Kasumi-1 (cell line): Measurements from ENCODE around the gene MZT2A.
"Not testable (repeated sequence)": the region's sequence is repeated elsewhere in the genome, so short reads cannot be mapped to it uniquely, and the experiment has no call there.

Experiments
- DNase-seq, 2 experiments: peaks; one replicate each; lab custom pipeline; 2025; lab: John Stamatoyannopoulos, UW

Gene MZT2A

DNA sequence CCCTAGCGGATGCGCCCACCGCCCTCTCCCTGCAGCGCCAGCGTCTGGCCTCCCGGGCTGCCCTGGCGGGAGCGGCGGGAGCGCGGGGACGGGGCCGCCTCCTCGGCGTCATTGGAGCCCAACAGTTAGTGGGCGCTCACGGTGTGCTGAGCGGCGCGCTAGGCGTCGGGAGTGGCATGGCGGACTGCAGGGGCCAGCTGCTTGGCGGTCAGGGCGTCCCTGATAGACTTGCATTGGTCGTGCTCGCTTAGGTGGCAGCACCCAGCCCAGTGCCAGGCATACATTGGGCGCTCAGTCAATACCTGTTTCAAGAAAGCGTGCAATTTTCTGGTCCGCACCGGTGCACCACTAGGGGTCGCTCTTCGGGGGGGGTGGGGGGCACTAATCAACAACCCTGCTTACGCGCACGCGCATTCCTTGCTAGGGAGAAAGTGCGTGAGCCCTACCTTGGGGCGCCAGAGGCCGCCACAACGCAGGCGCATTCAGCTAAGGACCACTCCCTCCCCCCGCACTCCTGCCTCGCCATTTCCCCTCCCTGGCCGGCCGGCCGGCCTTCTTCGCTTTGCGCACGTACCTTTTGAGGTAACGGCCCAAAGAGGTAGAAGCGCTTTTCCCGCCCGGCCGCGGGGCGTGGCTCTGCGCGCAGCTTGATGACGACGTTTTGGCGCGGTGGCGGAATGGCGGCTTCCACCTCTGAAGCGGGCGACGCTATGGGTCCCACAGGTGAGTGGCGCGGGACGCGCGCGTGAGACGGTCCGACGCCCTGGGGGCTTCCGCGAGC lies 411 bp upstream of the MZT2A start:
- DNase-seq: peak; percentile 88 to 89

DNA sequence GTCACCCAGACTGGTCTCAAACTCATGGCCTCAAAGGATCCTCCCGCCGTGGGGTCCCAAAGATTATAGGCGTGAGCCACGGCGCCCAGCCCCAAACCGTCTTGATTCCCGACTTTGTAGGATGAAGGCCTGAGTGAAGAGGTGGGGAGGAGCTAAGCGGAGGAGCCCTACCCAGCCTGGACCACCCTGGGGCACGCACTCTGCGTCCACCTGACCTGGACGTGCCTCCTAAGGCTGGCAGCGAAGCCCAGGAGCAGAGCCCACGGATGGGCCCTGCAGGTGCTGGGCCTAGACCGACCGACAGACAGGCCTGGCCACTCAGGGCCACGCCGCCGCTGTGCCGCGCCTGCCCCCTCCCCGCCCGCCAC lies 744 bp downstream of the MZT2A start:
- peak in 1 of 2 experiments; percentile 20 for DNase-seq

DNA sequence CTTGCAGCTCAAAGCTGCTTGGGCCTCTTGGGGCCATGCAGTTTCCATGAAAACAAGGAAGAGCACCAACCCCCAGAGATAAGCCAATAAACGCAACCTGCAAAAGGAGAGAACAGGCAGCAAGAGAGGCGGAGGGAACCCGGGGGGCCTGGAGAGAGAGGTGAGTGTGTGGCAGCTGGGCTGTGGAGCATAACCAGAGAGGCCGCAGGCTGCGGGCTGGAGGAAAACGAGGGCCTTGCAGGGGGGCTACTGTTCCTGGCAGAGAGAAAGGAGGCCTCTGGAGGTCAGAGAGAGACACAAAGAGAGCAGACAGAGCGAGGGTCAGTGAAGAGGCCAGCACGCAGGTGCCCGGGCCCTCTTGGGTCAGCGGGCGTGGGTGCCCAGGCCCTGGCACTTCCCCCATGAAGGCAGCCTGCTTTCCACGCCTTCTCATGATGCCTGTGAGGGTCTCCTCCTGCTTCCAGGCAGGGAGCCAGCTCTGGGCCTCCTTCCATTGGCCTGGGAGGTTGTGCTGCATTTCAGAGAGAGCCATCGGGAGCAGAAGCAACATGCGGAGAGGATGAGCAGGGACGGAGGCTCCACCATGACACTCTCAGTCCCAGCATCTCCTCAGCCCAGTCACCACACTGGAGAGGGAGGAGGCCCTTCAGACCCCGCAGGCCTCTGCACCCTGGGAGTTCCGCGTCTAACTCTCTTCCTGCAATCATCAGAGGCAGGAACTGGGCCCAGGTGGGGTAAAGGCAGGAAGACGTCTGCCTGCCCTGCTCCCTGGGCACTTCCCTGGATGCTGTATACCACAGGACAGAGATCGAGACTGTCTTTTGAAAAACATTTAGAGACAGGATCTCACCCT lies 1.4 kb downstream of the MZT2A start:
- DNase-seq: peak in 1 of 2 experiments; percentile 20

DNA sequence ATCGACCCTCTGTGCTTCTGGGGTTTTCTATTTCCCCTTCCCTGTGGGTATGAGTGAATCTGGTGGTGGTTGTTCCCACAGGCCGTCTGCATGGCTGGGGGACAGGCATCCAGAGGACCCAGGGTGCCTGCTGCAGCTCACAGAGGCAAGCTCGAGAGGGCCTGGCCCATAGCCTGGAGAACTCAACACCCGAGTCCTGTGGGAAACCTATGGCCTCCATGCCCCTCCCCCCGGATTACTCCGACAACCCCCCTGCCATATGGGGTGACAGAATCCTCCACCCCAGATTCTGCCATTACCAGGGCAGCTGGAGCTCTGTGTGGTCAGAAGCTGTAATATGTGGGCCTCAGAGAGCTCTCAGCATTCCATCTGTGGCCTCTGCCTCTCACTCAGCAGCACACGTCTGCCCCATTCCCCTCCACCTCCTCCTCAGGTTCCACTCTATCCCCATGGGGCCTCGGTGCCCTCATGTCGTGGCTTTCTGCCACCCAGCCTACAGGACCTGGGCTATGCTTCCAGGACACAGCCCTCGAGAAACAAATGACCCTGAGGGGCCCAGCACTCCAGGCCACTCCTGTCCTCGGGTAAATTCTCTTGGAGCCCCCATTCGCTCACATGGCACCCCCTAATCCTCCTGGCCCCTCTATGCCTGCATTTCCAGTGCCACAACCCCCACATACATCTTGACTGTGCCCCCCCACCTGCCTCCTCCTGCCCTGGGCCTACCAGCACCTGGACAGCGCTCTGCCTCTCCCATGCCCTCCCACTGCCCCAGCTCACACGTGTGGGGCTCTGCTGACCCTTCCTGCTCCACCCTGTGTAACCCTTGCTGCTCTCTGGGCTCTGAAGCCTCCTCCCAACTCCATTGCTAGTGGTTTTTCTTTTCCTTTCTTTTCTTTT lies 3.6 kb downstream of the MZT2A start:
- no peak for DNase-seq

DNA sequence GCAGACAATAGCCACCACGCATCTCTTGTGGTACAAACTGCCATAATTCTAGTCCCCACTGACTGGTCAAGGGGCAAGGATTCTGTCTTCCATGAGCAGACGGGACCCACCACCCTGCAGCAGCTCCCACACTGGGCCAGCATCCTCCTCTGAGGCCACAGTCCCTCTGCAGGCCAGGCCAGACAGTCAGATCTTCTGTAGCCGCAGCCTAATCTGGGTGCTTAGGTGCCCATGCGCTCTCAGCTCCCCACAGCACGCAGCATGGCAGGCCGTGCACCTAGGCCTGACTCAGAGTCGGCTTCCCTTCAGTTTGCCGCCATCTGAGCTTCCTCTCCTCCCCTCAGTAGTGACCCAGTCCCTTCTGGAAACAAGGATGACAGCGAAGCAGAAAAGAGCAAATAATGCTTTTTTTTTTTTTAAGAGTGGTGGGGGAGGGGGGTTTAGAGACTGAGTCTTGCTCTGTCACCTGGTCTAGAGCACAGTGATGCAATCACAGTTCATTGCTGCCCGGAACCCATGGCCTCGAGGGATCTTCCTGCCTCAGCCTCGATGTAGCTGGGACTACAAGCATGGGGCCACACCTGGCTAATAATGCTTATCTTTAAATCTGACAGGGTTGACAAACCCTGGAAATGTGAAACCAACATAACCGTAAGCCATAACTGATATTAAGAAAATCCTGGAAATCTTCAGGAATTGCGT lies 5.8 kb downstream of the MZT2A start:
- DNase-seq: not testable (repeated sequence)

DNA sequence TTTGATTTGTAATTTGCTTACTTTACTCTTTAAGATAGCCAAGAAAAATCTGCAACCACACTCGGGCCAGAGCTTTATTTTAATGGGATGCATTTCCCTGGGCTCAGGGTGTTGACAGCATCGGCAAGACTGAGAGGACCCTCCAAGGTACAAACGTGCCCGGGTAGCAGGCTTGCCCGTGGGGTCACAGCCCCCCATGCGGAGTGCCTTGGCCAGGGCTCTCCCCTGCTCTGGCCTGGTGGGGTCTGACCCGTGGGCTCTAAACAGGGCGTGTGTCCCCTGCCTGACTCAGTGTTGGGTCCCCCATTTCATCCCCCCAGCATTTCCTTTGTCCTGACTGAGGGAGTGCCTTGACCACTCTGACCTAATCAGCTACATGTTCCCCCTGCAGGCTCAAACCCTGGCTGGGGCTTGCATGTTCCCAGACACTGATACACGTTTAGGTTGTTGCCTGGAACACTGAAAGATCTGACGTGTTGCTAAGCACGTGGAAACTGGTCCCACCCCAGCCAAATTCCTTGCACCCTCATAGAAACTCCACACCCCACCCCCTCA lies 7.2 kb downstream of the MZT2A start:
- not testable (repeated sequence) for DNase-seq

DNA sequence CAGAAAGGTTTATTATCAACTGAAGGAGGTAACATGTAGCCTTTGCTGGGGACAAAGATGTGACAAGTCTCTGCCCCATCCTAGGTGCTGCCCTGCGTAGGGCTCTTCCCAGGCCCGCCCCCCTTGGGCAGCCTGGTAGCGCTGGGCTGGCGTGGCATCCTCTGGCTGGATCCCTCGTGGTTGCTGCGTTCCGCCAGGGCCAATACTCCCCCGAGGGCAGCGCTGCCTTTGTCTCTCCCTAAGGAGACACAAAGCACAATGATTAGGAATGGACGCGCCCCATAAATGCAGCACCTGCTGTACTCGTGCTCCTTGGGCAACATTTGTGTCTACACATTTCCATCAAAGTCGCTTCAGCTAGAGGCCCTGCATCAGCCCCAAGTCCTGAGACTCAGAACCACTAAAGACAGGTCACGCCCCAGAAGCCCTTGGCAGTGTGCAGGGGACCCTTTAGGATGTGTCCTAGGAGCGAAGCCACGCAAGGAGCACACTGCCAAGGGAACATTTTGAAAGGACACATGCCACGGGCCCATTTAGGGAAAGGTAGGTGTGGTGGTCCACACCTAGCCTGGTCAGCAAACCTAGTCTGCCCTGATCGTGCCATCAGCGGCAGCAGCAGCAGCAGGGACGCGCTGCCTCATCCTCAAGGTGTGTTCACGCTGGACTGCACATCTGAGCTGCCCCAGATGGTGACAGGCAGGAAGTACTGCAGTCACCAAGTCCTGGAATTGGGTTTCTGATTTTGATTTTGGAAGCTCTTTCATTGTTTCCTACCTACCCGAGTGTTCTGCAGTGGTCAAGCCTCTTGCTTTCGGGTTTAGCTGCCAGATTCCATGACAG lies 8.0 kb downstream of the MZT2A start:
- DNase-seq: not testable (repeated sequence)

DNA sequence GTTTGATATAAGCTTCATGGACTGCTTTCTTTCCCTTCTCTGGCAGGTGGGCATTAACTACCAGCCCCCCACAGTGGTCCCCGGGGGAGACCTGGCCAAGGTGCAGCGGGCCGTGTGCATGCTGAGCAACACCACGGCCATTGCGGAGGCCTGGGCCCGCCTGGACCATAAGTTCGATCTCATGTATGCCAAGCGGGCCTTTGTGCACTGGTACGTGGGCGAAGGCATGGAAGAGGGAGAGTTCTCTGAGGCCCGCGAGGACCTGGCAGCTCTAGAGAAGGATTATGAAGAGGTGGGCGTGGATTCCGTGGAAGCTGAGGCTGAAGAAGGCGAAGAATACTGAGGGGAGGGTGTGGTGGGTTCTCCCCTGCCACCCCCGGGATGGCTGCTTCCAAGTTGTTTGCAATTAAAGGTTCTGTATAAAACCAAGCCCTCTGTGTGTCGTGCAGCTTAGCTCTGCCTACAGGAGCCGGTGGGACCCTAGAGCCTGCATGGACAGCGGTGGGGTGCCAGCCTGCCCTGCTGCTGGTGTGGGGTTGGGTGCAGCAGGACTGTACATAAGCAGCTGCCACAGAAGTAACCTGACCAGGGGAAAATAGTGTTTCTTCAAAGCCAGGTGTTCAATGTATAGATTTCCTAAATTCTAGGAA lies 9.6 kb downstream of the MZT2A start:
- DNase-seq: not testable (repeated sequence)

DNA sequence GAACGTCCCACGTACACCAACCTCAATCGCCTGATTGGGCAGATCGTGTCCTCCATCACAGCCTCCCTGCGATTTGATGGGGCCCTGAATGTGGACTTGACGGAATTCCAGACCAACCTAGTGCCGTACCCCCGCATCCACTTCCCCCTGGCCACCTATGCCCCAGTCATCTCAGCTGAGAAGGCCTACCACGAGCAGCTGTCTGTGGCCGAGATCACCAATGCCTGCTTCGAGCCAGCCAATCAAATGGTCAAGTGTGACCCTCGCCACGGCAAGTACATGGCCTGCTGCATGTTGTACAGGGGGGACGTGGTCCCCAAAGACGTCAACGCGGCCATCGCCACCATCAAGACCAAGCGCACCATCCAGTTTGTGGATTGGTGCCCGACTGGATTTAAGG lies 11.8 kb downstream of the MZT2A start:
- not testable (repeated sequence) for DNase-seq

DNA sequence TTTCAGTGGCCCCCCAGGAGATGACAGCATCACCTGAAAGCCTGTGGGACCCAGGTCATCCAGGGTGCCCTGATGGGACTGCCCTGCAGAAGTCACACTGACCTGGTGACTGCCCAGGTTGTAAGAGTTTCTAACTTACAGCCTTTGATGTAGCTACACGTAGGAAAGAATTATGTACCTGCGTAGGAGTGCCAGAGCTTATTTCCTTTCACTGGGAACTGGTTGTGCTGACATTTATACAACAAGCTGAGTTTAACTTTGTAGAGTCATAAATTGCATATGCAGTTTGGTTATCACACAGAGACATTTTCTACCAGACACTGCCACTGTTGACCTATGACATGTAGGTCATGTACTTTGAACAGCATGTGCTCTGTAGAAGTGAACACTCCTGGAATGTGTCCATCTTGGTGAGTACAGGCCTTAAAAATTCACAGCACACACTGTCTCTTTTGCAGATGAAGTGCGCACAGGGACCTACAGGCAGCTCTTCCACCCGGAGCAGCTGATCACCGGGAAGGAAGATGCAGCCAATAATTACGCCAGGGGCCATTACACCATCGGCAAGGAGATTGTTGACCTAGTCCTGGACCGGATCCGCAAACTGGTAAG lies 13.2 kb downstream of the MZT2A start:
- DNase-seq: not testable (repeated sequence)

DNA sequence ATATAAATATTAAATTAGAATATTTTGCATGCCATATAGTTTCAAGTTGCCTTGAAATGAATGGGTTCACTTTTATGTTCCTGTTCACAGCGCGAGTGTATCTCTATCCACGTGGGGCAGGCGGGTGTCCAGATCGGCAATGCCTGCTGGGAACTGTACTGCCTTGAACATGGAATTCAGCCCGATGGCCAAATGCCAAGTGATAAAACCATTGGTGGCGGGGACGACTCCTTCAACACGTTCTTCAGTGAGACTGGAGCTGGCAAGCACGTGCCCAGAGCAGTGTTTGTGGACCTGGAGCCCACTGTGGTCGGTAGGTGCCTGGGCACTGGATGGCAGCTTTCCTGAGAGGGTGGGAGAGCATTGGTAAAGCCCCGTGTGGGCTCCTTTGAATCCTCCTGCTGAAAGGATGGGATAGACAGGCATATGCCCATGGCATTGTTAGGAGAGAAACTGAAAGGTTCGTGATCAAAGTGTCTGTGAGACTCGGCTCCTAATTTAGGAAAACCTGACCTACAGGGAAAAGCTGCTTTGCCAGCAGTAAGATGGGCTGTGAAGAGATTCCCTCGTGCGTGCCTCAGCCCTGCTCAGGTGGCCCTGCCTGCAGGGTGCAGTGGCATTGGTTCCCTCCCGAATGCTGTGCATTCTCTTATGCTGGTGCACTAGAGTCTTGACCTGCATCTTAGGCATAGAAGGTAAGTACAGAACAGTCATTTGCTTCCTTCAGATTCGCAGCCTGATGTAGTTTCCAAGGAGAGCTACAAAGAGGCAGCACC lies 13.9 kb downstream of the MZT2A start:
- not testable (repeated sequence) for DNase-seq

DNA sequence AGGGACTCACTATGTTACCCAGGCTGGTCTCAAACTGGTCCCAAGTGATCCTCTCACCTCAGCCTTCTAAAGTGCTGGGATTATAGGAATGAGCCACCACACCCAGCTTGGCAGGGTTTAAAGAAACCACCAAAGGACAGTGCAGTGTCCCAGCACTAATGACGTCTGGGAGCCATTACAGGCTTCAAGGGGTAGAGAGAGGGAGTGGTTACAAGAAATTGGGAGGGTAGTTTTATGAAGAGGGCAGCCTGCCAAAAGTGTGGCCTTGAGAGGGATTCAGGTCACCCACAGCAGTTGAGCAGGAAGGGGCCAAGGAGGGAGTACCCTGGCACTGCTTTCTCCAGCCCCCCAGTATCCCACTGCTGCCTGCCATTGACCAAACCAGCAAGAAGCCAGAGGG lies 15.0 kb downstream of the MZT2A start:
- not testable (repeated sequence) for DNase-seq

DNA sequence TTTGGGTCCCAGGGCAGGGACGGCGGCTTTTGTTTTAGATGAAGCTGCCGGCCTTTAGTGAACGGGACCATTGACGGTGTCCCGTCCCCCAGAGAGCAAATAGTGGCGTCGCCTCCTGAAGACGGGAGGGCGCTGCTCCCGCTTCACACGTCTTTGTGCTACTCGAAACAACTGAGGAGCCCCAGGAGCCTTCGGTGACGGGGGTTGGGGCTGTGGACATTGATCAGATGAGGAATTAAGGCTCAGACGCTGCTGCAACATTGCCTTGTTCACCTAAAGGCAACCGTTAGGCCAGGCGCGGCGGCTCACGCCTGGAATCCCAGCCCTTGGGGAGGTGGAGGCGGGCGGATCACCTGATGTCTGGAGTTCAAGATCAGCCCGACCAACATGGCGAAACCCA lies 15.8 kb downstream of the MZT2A start:
- DNase-seq: not testable (repeated sequence)

DNA sequence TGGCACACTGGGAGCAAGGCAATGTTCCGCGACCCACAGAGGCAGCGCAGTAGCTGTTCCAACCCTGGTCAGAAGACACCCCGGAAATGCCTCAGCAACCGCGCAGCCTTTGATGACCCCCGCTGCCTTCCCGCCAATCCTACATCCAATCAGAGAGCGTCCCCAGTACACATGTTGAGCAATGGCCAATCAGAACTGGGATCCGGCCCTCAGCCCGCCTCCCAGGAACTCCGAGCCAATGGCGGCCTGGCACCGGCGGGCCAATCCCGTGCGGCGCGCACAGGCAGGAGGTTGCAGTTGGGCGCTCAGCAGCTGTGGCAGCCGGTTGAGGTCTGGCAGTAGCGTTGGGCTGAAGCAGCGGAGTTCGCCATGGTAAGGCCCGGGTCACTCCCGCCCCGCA lies 16.4 kb downstream of the MZT2A start, which contains the start of gene TUBA3D:
Gene TUBA3D (plus strand): TSS at position 289 of the 400 bp plus-strand sequence. CDS start 81 bp downstream, at position 370.
- no peak for DNase-seq

DNA sequence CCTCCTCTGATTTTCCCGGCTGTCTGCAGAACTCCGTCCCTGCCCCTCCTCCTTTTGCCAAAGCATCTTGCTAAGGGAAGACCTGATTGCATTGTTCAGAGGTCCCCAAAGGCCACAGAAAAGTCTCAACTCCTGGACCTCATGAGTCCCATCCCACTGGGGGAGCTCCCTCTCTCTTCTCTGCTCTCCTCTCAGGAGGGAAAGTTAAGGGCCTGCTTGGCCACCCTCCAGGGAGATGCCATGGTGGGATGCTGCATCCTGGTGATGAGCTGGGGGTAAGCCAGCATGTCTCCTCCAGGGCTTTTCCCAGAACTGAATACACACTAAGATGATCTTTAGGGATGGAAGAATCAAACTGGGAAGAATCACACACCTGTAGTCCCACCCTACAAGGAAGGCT lies 18.9 kb downstream of the MZT2A start:
- not testable (repeated sequence) for DNase-seq

DNA sequence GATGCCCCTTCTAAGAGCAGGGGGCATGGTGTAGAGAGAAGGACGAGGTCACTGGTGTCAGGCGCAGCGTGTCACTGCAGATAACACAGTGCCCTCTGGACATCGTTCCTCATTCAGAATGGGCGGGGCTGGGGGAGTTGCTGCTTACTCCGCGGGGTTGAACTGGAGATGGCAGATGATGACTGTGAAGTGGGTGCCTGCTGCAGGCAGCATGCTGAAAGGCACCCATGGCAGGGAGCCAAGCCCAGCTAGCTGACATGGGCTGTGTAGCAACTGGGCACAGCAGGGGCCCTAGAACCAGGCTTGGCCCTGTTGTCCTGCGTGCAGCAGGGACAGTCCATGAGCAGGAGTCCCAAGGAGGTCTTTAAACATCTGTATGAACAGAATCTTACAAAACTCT lies 20.6 kb downstream of the MZT2A start:
- DNase-seq: not testable (repeated sequence)

DNA sequence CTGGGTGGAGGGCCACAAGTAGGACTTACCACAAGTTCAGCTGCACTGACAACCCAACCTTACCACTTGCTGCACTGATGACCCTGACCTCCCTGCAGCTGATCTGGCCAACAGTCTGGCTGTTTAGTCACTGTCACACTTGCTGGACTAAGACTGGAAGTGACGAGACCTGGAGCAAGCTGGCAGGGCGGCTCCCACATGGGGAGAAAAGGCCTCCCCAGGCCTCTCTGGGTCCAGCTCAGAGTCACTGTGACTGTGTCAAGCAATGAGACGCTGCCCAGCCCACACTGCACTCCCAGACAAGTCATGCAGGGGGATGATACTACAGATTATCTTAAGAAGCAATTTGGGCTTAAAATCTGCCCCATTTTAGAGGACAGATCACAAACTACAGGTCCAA lies 21.3 kb downstream of the MZT2A start:
- not testable (repeated sequence) for DNase-seq

DNA sequence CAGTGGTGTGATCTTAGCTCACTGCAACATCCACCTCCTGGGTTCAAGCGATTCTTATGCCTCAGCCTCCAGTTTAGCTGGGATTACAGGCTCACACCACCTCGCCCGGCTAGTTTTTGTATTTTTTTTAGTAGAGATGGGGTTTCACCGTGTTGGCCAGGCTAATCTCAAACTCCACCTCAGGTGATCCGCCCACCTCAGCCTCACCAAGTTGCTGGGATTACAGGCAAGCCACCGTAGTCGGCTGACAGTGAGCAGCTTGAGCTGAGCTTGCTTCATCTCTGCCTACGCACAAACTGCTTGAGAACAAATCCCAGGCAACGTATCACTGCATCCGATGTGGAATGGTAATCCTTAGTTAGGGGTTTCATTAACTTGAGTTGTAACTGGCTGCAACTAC lies 24.5 kb downstream of the MZT2A start:
- not testable (repeated sequence) for DNase-seq
